Measurements from ENCODE around the gene SLK.

SLK gene

DNA sequence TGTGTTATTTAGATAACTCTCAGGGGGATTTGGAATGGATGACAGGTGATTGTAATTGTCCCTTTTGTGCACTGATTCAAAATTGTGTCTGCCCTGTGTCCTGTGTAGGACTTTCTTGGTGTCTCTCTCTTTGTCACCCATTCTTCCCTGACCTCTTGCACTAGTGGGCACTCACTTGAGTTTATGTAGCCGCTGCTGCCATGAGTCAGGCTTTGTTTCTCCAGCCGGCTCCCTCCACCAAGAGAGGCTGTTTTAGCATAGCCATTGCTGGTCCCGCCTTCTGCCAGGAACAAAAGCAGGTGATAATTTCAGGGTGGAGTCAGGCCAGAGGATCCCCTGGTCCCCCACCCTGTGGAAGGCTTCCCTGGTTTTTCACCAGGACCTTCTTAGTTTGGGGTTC, 110.3 kb downstream of the SLK start:
- TF ChIP-seq, protein P1, sequence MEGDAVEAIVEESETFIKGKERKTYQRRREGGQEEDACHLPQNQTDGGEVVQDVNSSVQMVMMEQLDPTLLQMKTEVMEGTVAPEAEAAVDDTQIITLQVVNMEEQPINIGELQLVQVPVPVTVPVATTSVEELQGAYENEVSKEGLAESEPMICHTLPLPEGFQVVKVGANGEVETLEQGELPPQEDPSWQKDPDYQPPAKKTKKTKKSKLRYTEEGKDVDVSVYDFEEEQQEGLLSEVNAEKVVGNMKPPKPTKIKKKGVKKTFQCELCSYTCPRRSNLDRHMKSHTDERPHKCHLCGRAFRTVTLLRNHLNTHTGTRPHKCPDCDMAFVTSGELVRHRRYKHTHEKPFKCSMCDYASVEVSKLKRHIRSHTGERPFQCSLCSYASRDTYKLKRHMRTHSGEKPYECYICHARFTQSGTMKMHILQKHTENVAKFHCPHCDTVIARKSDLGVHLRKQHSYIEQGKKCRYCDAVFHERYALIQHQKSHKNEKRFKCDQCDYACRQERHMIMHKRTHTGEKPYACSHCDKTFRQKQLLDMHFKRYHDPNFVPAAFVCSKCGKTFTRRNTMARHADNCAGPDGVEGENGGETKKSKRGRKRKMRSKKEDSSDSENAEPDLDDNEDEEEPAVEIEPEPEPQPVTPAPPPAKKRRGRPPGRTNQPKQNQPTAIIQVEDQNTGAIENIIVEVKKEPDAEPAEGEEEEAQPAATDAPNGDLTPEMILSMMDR (IDR thresholded peaks at IDR 0.05; ENCODE audit: control insufficient read depth, extremely low read depth, insufficient read depth), result no peak
- DNase-seq (ENCODE audit: low read depth), result no peak

DNA sequence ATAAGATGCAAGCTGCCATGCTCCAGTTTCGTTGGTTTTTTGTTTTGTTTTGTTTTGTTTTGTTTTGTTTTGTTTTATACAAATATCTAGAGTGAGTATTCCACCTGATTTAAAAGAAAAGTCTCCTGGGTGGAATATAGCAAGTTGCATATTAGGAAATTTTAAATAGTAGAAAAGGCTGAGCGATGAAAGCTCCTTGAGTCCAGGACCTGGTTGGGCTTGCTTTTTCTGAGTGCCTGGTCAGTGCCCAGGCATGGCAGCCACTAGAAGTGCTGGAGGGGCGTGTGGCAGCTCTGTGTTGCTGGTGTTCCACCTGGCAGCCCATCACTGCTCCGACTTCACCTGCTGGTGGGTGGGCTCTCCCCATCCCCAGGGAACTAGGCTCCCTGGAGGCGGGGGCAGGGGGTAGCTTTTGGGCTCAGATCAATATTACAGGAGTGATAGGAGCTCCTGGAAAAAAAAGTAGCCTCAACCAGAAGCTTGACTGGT, 110.8 kb downstream of the SLK start:
- DNase-seq (ENCODE audit: low read depth), result no peak
- H3K4me3 ChIP-seq (ENCODE audit: low read depth, low read length), result no peak overlapping the region
- TF ChIP-seq, protein P1 (IDR thresholded peaks at IDR 0.05; ENCODE audit: control insufficient read depth, extremely low read depth, insufficient read depth), result no peak

More for the DNA sequence above, 110.3 kb downstream of the SLK start:
- no peak overlapping the region for H3K4me3 ChIP-seq (ENCODE audit: low read depth, low read length)

Measured in LNCaP clone FGC (cell line).